Measurements from ENCODE around the gene MIB2. TPM values are rescaled to one million over a fixed set of nuclear protein-coding genes. Genes with fewer than 3 reads are reported as not detected.
A peak's percentile ranks its signal among the peaks of the same experiment; 100 is the strongest.

The MIB2 gene
- total RNA-seq, 4 donors from 2014 or later, result 80.0 to 99.8 (median 96.6) TPM

- intact Hi-C loops (cut with DNase I), result no loop called here
- peaks cover 6 to 10% (median 9%) of the 10 kb centered on the region in 3 donors for H3K4me1 ChIP-seq
- H3K4me3 ChIP-seq, result no peak overlapping the region
- H3K9me3 ChIP-seq, result no peaks in the 10 kb centered on the region
- peaks cover 0 to 44% (median 2%) of the 10 kb centered on the region in 4 donors for H3K27me3 ChIP-seq
- H3K36me3 ChIP-seq, result no peaks in the 10 kb centered on the region
- WGBS, 2 donors, result 77 to 83% methylated on average over 2 to 9 of the region's 14 CpGs
- DNase-seq, result no peak
- TF ChIP-seq POLR2A (IDR thresholded peaks at IDR 0.05) (no peak), CTCF (IDR thresholded peaks at IDR 0.05) (no peak)
- no peak overlapping the region for H3K27ac ChIP-seq
Observed at GRCh38 chr1:1605034-1605591, 10.2 kb upstream of the MIB2 start.

- intact Hi-C loops (cut with DNase I), result no loop called here
- Histone ChIP-seq H3K36me3 (no peaks in the 10 kb centered on the region), H3K4me3 (no peak overlapping the region), H3K9me3 (no peaks in the 10 kb centered on the region), H3K4me1 (peaks cover 2 to 4% (median 3%) of the 10 kb centered on the region in 3 donors), H3K27ac (no peak overlapping the region), H3K27me3 (peaks cover 0 to 38% (median 2%) of the 10 kb centered on the region in 4 donors)
- WGBS, 2 donors, result no CpG with 5 or more reads among the region's 17 CpGs
- no peak for TF ChIP-seq CTCF (IDR thresholded peaks at IDR 0.05)
- TF ChIP-seq POLR2A (IDR thresholded peaks at IDR 0.05), result no peak
- DNase-seq, result no peak
Observed at GRCh38 chr1:1605724-1606123, 9.6 kb upstream of the MIB2 start.

GRCh38 chr1:1606232-1606631, 9.1 kb upstream of the MIB2 start:
- no peak for TF ChIP-seq POLR2A (IDR thresholded peaks at IDR 0.05)
- no peak for TF ChIP-seq CTCF (IDR thresholded peaks at IDR 0.05)
- Histone ChIP-seq H3K9me3 (no peaks in the 10 kb centered on the region), H3K27ac (no peak overlapping the region), H3K4me3 (no peak overlapping the region), H3K4me1 (no peaks in the 10 kb centered on the region), H3K36me3 (no peaks in the 10 kb centered on the region), H3K27me3 (peaks cover 0 to 33% (median 0%) of the 10 kb centered on the region in 4 donors)
- 80% methylated on average over 1 of the region's 13 CpGs; no CpG with 5 or more reads in 1 of the 2 donors for WGBS, 2 donors
- DNase-seq, result no peak
- intact Hi-C loops (cut with DNase I), result no loop called here

GRCh38 chr1:1609822-1610485, 5.3 kb upstream of the MIB2 start:
- peaks cover 11 to 24% (median 14%) of the 10 kb centered on the region in 3 donors for H3K4me1 ChIP-seq
- H3K9me3 ChIP-seq, result no peaks in the 10 kb centered on the region
- peaks cover 0 to 4% (median 0%) of the 10 kb centered on the region in 3 donors for H3K36me3 ChIP-seq
- no peak overlapping the region for H3K4me3 ChIP-seq
- H3K27ac ChIP-seq, result no peak overlapping the region
- TF ChIP-seq CTCF (IDR thresholded peaks at IDR 0.05) (no peak), POLR2A (IDR thresholded peaks at IDR 0.05) (no peak)
- no peak for DNase-seq
- peaks cover 0 to 3% (median 0%) of the 10 kb centered on the region in 4 donors for H3K27me3 ChIP-seq
- intact Hi-C loops (cut with DNase I), result no loop called here
- 59 to 76% methylated on average over 10 of the region's 12 CpGs for WGBS, 2 donors

GRCh38 chr1:1610796-1611195, 4.5 kb upstream of the MIB2 start:
- peak overlapping the region in 2 of 4 donors; percentile 11 to 58 for H3K27ac ChIP-seq
- 57 to 69% methylated on average over 5 to 7 of the region's 9 CpGs for WGBS, 2 donors
- H3K4me3 ChIP-seq, result no peak overlapping the region
- intact Hi-C loops (cut with DNase I), result no loop called here
- TF ChIP-seq CTCF (IDR thresholded peaks at IDR 0.05) (no peak), POLR2A (IDR thresholded peaks at IDR 0.05) (no peak)
- H3K4me1 ChIP-seq, result peaks cover 11 to 25% (median 14%) of the 10 kb centered on the region in 3 donors
- H3K9me3 ChIP-seq, result no peaks in the 10 kb centered on the region
- no peaks in the 10 kb centered on the region for H3K27me3 ChIP-seq
- peaks cover 0 to 4% (median 0%) of the 10 kb centered on the region in 3 donors for H3K36me3 ChIP-seq
- no peak for DNase-seq

Data from esophagus squamous epithelium (tissue), 5 donors.